GM23338 (cell line): ENCODE data around the gene SETBP1. TPM values are rescaled to one million over a fixed set of nuclear protein-coding genes. Genes with fewer than 3 reads are reported as not detected.

Source experiments
- ATAC-seq: fragments of 200-7000 bp; cut with Tn5 transposase; 3 replicates; pipeline ENCODE4 v1.9.1; 2020
- DNase-seq: peaks from one replicate; pipeline ENCODE4 v3.0.0-alpha.2; 2015; ENCODE audit warnings: low spot score
- H2AFZ ChIP-seq: fragments of 200-600 bp; sonication (generic); 2 replicates; pipeline ENCODE4 v1.8.0; 2016; ENCODE audit warnings: antibody characterized with exemption, mild to moderate bottlenecking, moderate library complexity
- H3F3A ChIP-seq: fragments of 200-600 bp; sonication (generic); replicated peaks from 2 replicates; pipeline ENCODE4 v1.8.0; 2017; ENCODE audit warnings: antibody characterized with exemption, mixed run types, low read depth
- H3K27ac ChIP-seq: fragments of 200-600 bp; sonication (generic); 2 replicates; pipeline ENCODE4 v1.6.1; 2016; ENCODE audit warnings: low read depth
- H3K27me3 ChIP-seq: fragments of 200-600 bp; sonication (generic); 2 replicates; pipeline ENCODE4 v1.8.0; 2016; ENCODE audit warnings: mild to moderate bottlenecking, mixed run types, moderate library complexity; ENCODE audit not compliant: insufficient read depth
- H3K36me3 ChIP-seq: fragments of 200-600 bp; sonication (generic); 2 replicates; pipeline ENCODE4 v1.8.0; 2016; ENCODE audit warnings: mild to moderate bottlenecking; ENCODE audit not compliant: insufficient read depth
- H3K4me1 ChIP-seq: fragments of 200-600 bp; sonication (generic); 2 replicates; pipeline ENCODE4 v1.8.0; 2016; ENCODE audit warnings: mild to moderate bottlenecking, moderate library complexity; ENCODE audit not compliant: insufficient read depth
- H3K4me2 ChIP-seq: fragments of 200-600 bp; sonication (generic); 2 replicates; pipeline ENCODE4 v1.7.1; 2017; ENCODE audit warnings: mixed run types
- H3K4me3 ChIP-seq: fragments of 200-600 bp; sonication (generic); 2 replicates; pipeline ENCODE4 v1.6.1; 2016; ENCODE audit warnings: mixed run types
- H3K79me2 ChIP-seq: fragments of 200-600 bp; sonication (generic); replicated peaks from 2 replicates; pipeline ENCODE4 v1.8.0; 2017; ENCODE audit warnings: mild to moderate bottlenecking; ENCODE audit not compliant: insufficient read depth
- H3K9me2 ChIP-seq: fragments of 200-600 bp; sonication (generic); 2 replicates; pipeline ENCODE4 v1.8.0; 2017; ENCODE audit not compliant: insufficient read depth
- H4K20me1 ChIP-seq: fragments of 200-600 bp; sonication (generic); replicated peaks from 2 replicates; pipeline ENCODE4 v1.8.0; 2017; ENCODE audit warnings: mild to moderate bottlenecking; ENCODE audit not compliant: insufficient read depth
- H3K27ac Mint-ChIP-seq: 2 replicates; pipeline ENCODE4 v1.8.0; 2020; ENCODE audit warnings: inconsistent platforms, mild to moderate bottlenecking, moderate library complexity, mixed read lengths
- H3K27me3 Mint-ChIP-seq: 3 replicates; pipeline ENCODE4 v1.8.0; 2022; ENCODE audit warnings: low read depth, mild to moderate bottlenecking, moderate library complexity, mixed read lengths, inconsistent platforms; ENCODE audit not compliant: insufficient read depth, poor library complexity
- H3K36me3 Mint-ChIP-seq: 3 replicates; pipeline ENCODE4 v1.8.0; 2021; ENCODE audit warnings: low read depth, mild to moderate bottlenecking, inconsistent platforms, moderate library complexity, mixed read lengths
- H3K4me1 Mint-ChIP-seq: 3 replicates; pipeline ENCODE4 v1.8.0; 2020; ENCODE audit warnings: mild to moderate bottlenecking, inconsistent platforms, mixed read lengths
- H3K4me3 Mint-ChIP-seq: 3 replicates; pipeline ENCODE4 v1.8.0; 2021; ENCODE audit warnings: moderate library complexity, mild to moderate bottlenecking, inconsistent platforms, mixed read lengths
- H3K9me3 Mint-ChIP-seq: 3 replicates; pipeline ENCODE4 v1.8.0; 2020; ENCODE audit warnings: moderate library complexity, mild to moderate bottlenecking, inconsistent platforms, mixed read lengths
- CREB1 ChIP-seq: fragments of 250-450 bp; sonication (Bioruptor Pico); IDR thresholded peaks from 2 replicates; pipeline ENCODE4 v1.5.0; 2020; ENCODE audit warnings: low read depth, mild to moderate bottlenecking, moderate library complexity
- EZH2 ChIP-seq: fragments of 200-600 bp; sonication (generic); IDR thresholded peaks from one replicate; pipeline ENCODE4 v1.8.0; 2017; ENCODE audit warnings: antibody characterized with exemption, mild to moderate bottlenecking, low read depth; ENCODE audit not compliant: unreplicated experiment
- EZH2phosphoT487 ChIP-seq: fragments of 200-600 bp; sonication (generic); IDR thresholded peaks from one replicate; pipeline ENCODE4 v1.8.1; 2018; ENCODE audit warnings: antibody characterized with exemption; ENCODE audit not compliant: unreplicated experiment
- JUNB ChIP-seq: IDR thresholded peaks from one replicate; pipeline ENCODE4 v1.6.1; 2016; ENCODE audit warnings: antibody characterized with exemption; ENCODE audit not compliant: unreplicated experiment
- NANOG ChIP-seq: IDR thresholded peaks from 2 replicates; pipeline ENCODE4 v1.6.1; 2016; ENCODE audit warnings: antibody characterized with exemption, borderline replicate concordance
- ZNF114 ChIP-seq: fragments of 250-450 bp; sonication (Bioruptor Pico); IDR thresholded peaks from 2 replicates; pipeline ENCODE4 v1.5.0; 2020; ENCODE audit warnings: mild to moderate bottlenecking, moderate library complexity
- ZNF331 ChIP-seq: fragments of 250-450 bp; sonication (Bioruptor Pico); IDR thresholded peaks from 2 replicates; pipeline ENCODE4 v1.5.0; 2020; ENCODE audit warnings: low read depth, mild to moderate bottlenecking, moderate library complexity
- polyA plus RNA-seq: library from polyadenylated mRNA; unstranded; fragments of >200 nt; fragmentation: Nextera tagmentation; extraction: Ambion mirVana; gene quantifications from 2 replicates; pipeline ENCODE4 v1.2.1, GENCODE V29; 2016
- total RNA-seq: library from RNA; depleted of rRNA; stranded (reverse); fragments of >200 nt; shearing (Covaris generic); gene quantifications from 2 replicates; pipeline ENCODE4 v1.2.3, GENCODE V29; 2014
- TF ChIP-seq, protein P1 (sequence below): IDR thresholded peaks from one replicate; pipeline ENCODE4 v1.6.1; 2018; ENCODE audit warnings: antibody characterized with exemption; ENCODE audit not compliant: unreplicated experiment
- TF ChIP-seq, protein P2 (sequence below), 2 experiments: fragments of 200-600 bp in 1 of 2; sonication (generic) in 1 of 2; conservative IDR thresholded peaks; 2 replicates each; pipeline versions ENCODE4 v1.5.1 to v1.6.1; 2016 to 2017; ENCODE audit warnings: antibody characterized with exemption in 2 of 2, low read depth in 2 of 2, mild to moderate bottlenecking in 2 of 2, moderate library complexity in 1 of 2
- TF ChIP-seq, protein P3 (sequence below): fragments of 250-450 bp; sonication (Bioruptor Pico); IDR thresholded peaks from 2 replicates; pipeline ENCODE4 v1.5.0; 2020; ENCODE audit warnings: mild to moderate bottlenecking, moderate library complexity

Gene SETBP1
- total and polyA plus RNA-seq, 2 experiments from 2014 or later: 1.6 to 5.5 TPM

DNA sequence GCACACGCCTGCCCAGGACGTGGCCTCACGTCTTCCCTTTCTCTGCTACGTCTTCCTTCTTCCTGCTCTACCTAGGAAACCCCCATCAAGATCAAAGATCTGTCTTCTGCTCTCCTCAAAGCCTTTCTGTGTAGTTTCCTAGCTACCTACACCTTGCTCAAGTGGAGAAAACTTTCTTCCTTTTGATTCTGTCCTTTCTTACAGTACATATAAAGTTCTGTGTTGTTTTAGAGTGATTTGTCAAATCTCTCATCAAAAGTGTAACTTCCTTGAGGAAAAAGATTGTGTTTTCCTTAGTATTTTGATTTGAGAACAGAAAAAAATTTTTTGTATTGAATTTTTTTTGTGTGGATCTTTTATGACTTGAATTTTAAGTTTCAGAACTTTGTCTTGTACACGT lies 17.8 kb downstream of the SETBP1 start:
- Histone ChIP-seq H3K27me3 (no peaks in the 10 kb centered on the region), H3K79me2 (peaks cover 7% of the 10 kb centered on the region; the same call in 1 of the 2 replicates), H2AFZ (no peak overlapping the region), H3K4me1 (peaks cover 31% of the 10 kb centered on the region), H3K27ac (no peak overlapping the region), H3K36me3 (no peaks in the 10 kb centered on the region), H3K4me3 (no peak overlapping the region), H3K4me2 (no peak overlapping the region), H4K20me1 (no peaks in the 10 kb centered on the region), H3F3A (no peaks in the 10 kb centered on the region), H3K9me2 (no peaks in the 10 kb centered on the region; the same call in 1 of the 2 replicates)
- ATAC-seq: no peak
- DNase-seq: no peak
- Mint-ChIP-seq H3K4me3 (no peak overlapping the region), H3K9me3 (peaks cover 3% of the 10 kb centered on the region; the same call in 1 of the 3 replicates), H3K36me3 (peaks cover 7% of the 10 kb centered on the region; the same call in 2 of the 3 replicates), H3K27me3 (no peaks in the 10 kb centered on the region), H3K4me1 (peaks cover 51% of the 10 kb centered on the region), H3K27ac (no peak overlapping the region)
- TF ChIP-seq ZNF331: no peak
- TF ChIP-seq ZNF114 (CRISPR knock-in tag): no peak
- no peak for TF ChIP-seq CREB1 (CRISPR knock-in tag)
- no peak for TF ChIP-seq NANOG

DNA sequence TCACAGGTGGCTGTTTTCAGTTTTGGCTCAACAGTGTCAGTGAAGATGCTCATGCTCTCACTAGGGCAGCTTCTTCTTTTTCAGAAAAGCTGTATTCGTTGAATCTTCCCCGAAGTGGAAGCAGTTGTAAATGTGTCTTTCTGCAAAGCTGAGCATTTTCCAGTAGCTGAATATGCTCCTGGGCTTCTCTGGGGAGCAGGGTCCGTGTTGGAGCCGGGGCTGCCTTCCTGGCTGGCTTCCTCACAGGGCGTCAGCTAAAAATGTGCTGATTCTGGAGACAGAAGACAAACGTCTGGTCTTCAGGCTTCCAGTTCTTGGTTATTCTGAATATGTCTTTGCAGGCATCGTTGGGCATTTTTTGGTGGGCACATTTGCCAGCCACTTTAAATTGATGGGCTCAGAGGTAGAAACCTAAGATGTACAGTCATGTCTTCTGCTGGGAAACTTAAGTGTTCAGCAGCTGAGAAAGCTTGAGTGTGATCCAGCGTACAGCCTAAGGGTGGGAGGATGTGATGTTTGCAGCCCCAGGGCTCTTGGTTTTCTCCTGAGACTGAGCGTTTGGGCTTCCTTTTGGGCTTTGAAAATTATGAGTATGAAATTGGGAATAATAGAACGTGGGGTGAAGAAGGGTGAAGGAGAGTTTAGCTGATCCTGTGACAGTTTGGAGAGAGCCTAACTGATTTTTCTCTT lies 19.0 kb downstream of the SETBP1 start:
- H3K4me3 Mint-ChIP-seq: no peak overlapping the region
- H3K4me1 ChIP-seq: peaks cover 37% of the 10 kb centered on the region
- no peak for TF ChIP-seq EZH2phosphoT487
- no peak for TF ChIP-seq JUNB
- TF ChIP-seq ZNF331: no peak
- TF ChIP-seq, protein P1, sequence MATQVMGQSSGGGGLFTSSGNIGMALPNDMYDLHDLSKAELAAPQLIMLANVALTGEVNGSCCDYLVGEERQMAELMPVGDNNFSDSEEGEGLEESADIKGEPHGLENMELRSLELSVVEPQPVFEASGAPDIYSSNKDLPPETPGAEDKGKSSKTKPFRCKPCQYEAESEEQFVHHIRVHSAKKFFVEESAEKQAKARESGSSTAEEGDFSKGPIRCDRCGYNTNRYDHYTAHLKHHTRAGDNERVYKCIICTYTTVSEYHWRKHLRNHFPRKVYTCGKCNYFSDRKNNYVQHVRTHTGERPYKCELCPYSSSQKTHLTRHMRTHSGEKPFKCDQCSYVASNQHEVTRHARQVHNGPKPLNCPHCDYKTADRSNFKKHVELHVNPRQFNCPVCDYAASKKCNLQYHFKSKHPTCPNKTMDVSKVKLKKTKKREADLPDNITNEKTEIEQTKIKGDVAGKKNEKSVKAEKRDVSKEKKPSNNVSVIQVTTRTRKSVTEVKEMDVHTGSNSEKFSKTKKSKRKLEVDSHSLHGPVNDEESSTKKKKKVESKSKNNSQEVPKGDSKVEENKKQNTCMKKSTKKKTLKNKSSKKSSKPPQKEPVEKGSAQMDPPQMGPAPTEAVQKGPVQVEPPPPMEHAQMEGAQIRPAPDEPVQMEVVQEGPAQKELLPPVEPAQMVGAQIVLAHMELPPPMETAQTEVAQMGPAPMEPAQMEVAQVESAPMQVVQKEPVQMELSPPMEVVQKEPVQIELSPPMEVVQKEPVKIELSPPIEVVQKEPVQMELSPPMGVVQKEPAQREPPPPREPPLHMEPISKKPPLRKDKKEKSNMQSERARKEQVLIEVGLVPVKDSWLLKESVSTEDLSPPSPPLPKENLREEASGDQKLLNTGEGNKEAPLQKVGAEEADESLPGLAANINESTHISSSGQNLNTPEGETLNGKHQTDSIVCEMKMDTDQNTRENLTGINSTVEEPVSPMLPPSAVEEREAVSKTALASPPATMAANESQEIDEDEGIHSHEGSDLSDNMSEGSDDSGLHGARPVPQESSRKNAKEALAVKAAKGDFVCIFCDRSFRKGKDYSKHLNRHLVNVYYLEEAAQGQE: no peak
- TF ChIP-seq EZH2: no peak
- TF ChIP-seq, protein P2, sequence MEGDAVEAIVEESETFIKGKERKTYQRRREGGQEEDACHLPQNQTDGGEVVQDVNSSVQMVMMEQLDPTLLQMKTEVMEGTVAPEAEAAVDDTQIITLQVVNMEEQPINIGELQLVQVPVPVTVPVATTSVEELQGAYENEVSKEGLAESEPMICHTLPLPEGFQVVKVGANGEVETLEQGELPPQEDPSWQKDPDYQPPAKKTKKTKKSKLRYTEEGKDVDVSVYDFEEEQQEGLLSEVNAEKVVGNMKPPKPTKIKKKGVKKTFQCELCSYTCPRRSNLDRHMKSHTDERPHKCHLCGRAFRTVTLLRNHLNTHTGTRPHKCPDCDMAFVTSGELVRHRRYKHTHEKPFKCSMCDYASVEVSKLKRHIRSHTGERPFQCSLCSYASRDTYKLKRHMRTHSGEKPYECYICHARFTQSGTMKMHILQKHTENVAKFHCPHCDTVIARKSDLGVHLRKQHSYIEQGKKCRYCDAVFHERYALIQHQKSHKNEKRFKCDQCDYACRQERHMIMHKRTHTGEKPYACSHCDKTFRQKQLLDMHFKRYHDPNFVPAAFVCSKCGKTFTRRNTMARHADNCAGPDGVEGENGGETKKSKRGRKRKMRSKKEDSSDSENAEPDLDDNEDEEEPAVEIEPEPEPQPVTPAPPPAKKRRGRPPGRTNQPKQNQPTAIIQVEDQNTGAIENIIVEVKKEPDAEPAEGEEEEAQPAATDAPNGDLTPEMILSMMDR (conservative IDR thresholded peaks at IDR 0.05; ENCODE audit: low read depth in 2 of 2): no peak
- TF ChIP-seq, protein P3, sequence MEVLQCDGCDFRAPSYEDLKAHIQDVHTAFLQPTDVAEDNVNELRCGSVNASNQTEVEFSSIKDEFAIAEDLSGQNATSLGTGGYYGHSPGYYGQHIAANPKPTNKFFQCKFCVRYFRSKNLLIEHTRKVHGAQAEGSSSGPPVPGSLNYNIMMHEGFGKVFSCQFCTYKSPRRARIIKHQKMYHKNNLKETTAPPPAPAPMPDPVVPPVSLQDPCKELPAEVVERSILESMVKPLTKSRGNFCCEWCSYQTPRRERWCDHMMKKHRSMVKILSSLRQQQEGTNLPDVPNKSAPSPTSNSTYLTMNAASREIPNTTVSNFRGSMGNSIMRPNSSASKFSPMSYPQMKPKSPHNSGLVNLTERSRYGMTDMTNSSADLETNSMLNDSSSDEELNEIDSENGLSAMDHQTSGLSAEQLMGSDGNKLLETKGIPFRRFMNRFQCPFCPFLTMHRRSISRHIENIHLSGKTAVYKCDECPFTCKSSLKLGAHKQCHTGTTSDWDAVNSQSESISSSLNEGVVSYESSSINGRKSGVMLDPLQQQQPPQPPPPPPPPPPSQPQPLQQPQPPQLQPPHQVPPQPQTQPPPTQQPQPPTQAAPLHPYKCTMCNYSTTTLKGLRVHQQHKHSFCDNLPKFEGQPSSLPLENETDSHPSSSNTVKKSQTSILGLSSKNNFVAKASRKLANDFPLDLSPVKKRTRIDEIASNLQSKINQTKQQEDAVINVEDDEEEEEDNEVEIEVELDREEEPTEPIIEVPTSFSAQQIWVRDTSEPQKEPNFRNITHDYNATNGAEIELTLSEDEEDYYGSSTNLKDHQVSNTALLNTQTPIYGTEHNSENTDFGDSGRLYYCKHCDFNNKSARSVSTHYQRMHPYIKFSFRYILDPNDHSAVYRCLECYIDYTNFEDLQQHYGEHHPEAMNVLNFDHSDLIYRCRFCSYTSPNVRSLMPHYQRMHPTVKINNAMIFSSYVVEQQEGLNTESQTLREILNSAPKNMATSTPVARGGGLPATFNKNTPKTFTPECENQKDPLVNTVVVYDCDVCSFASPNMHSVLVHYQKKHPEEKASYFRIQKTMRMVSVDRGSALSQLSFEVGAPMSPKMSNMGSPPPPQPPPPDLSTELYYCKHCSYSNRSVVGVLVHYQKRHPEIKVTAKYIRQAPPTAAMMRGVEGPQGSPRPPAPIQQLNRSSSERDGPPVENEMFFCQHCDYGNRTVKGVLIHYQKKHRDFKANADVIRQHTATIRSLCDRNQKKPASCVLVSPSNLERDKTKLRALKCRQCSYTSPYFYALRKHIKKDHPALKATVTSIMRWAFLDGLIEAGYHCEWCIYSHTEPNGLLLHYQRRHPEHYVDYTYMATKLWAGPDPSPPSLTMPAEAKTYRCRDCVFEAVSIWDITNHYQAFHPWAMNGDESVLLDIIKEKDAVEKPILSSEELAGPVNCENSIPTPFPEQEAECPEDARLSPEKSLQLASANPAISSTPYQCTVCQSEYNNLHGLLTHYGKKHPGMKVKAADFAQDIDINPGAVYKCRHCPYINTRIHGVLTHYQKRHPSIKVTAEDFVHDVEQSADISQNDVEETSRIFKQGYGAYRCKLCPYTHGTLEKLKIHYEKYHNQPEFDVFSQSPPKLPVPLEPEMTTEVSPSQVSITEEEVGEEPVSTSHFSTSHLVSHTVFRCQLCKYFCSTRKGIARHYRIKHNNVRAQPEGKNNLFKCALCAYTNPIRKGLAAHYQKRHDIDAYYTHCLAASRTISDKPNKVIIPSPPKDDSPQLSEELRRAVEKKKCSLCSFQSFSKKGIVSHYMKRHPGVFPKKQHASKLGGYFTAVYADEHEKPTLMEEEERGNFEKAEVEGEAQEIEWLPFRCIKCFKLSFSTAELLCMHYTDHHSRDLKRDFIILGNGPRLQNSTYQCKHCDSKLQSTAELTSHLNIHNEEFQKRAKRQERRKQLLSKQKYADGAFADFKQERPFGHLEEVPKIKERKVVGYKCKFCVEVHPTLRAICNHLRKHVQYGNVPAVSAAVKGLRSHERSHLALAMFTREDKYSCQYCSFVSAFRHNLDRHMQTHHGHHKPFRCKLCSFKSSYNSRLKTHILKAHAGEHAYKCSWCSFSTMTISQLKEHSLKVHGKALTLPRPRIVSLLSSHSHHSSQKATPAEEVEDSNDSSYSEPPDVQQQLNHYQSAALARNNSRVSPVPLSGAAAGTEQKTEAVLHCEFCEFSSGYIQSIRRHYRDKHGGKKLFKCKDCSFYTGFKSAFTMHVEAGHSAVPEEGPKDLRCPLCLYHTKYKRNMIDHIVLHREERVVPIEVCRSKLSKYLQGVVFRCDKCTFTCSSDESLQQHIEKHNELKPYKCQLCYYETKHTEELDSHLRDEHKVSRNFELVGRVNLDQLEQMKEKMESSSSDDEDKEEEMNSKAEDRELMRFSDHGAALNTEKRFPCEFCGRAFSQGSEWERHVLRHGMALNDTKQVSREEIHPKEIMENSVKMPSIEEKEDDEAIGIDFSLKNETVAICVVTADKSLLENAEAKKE (CRISPR knock-in tag): no peak

More for the DNA sequence above, 19.0 kb downstream of the SETBP1 start:
- Histone ChIP-seq H3K27ac (no peak overlapping the region), H2AFZ (no peak overlapping the region), H3K79me2 (peaks cover 2% of the 10 kb centered on the region; the same call in 1 of the 2 replicates), H3K9me2 (no peaks in the 10 kb centered on the region; the same call in 1 of the 2 replicates), H3K36me3 (no peaks in the 10 kb centered on the region), H3K27me3 (no peaks in the 10 kb centered on the region), H3K4me2 (no peak overlapping the region), H3K4me3 (no peak overlapping the region), H4K20me1 (no peaks in the 10 kb centered on the region), H3F3A (no peaks in the 10 kb centered on the region)
- Mint-ChIP-seq H3K27ac (no peak overlapping the region), H3K27me3 (no peaks in the 10 kb centered on the region), H3K36me3 (peaks cover 7% of the 10 kb centered on the region; the same call in 2 of the 3 replicates), H3K9me3 (peaks cover 3% of the 10 kb centered on the region; the same call in 1 of the 3 replicates), H3K4me1 (peaks cover 57% of the 10 kb centered on the region)
- ATAC-seq (no peak), DNase-seq (no peak)
